Right ventricle myocardium inferior (tissue), 1 donor: ENCODE measurements around the gene CRLF3. TPM values are rescaled to one million over a fixed set of nuclear protein-coding genes. Genes with fewer than 3 reads are reported as not detected.
"Not testable (repeated sequence)": the region's sequence is repeated elsewhere in the genome, so short reads cannot be mapped to it uniquely, and the experiment has no call there.

Source experiments
- ATAC-seq: fragments of 200-7000 bp; cut with Tn5 transposase; one replicate; pipeline ENCODE4 v1.9.1; 2020; ENCODE audit warnings: mild to moderate bottlenecking, moderate library complexity
- DNase-seq: peaks from one replicate; pipeline ENCODE4 v3.0.0; 2021; ENCODE audit errors: missing footprints
- intact Hi-C: fragments of 100-400 bp; cut with DNase I; formaldehyde crosslinking; loops from one replicate; pipeline ENCODE4 v1.11.0; 2022
- long read RNA-seq: library from polyadenylated mRNA; unstranded; transcript quantifications from one replicate; pipeline ENCODE4 v2.0.0, GENCODE V29; 2021
- total RNA-seq: library from RNA; stranded (reverse); fragmentation: NEBNext Ultra II Directional; extraction: Animal tissue kit (Norgen Biotek cat#: 25700); gene quantifications from one replicate; pipeline ENCODE4 v1.2.1, GENCODE V29; 2021
- donor health status: DM: no; HTN: yes; CAD: no; lungs with severe emphysema.

The CRLF3 gene
- 6.4 TPM for total RNA-seq
- long read RNA-seq, transcript CRLF3-201 (8 exons, 2,957 nt) = major isoform, 7 of 9 reads
- long read RNA-seq, partial matches to known transcripts = 0 of 9 reads
- long read RNA-seq, other reads (novel, unspliced or antisense) = 2 of 9 reads

GRCh38 chr17:30824356-30825145 lies at the start of gene CRLF3:
Gene CRLF3 (minus strand): TSS chr17:30824692. CDS start chr17:30824651, 41 bp downstream.
- intact Hi-C loops = no loop called here
- peak; percentile 99 for ATAC-seq

GRCh38 chr17:30869005-30869404 lies 44.5 kb upstream of the CRLF3 start:
- DNase-seq (no peak), ATAC-seq (no peak)
- intact Hi-C loops = no loop called here

More at GRCh38 chr17:30824356-30825145, at the start of gene CRLF3:
- DNase-seq = peak; percentile 96

- intact Hi-C loops = no loop called here
- DNase-seq = no peak
- no peak for ATAC-seq
Observed at GRCh38 chr17:30864636-30865035, 40.1 kb upstream of the CRLF3 start.

- DNase-seq (no peak), ATAC-seq (no peak)
- intact Hi-C loops = no loop called here
Observed at GRCh38 chr17:30858556-30859250, 34.2 kb upstream of the CRLF3 start.

- intact Hi-C loops = no loop called here
- ATAC-seq (no peak), DNase-seq (no peak)
Observed at GRCh38 chr17:30854146-30854545, 29.7 kb upstream of the CRLF3 start.

- intact Hi-C loops = no loop called here
- DNase-seq (no peak), ATAC-seq (no peak)
Observed at GRCh38 chr17:30848021-30848420, 23.5 kb upstream of the CRLF3 start.

- DNase-seq (no peak), ATAC-seq (no peak)
- intact Hi-C loops = no loop called here
Observed at GRCh38 chr17:30840771-30841170, 16.3 kb upstream of the CRLF3 start.

- intact Hi-C loops = no loop called here
- DNase-seq = no peak
Observed at GRCh38 chr17:30838202-30838807, 13.8 kb upstream of the CRLF3 start.

GRCh38 chr17:30832438-30833124 lies 8.1 kb upstream of the CRLF3 start:
- intact Hi-C loops = no loop called here
- no peak for ATAC-seq
- no peak for DNase-seq

More at GRCh38 chr17:30838202-30838807, 13.8 kb upstream of the CRLF3 start:
- ATAC-seq = no peak

- ATAC-seq (peak; percentile 97), DNase-seq (peak; percentile 97)
- intact Hi-C loops = no loop called here
Observed at GRCh38 chr17:30831663-30832437, 7.4 kb upstream of the CRLF3 start, which contains the start of gene ATAD5. Gene ATAD5 (plus strand): TSS chr17:30831966. CDS start chr17:30832348, 382 bp downstream.

GRCh38 chr17:30831257-30831656 lies 6.8 kb upstream of the CRLF3 start:
- ATAC-seq = no peak
- no peak for DNase-seq
- intact Hi-C loops = no loop called here

GRCh38 chr17:30829022-30829421 lies 4.5 kb upstream of the CRLF3 start:
- ATAC-seq (no peak), DNase-seq (no peak)
- intact Hi-C loops = no loop called here

- DNase-seq (no peak), ATAC-seq (no peak)
- intact Hi-C loops = no loop called here
Observed at GRCh38 chr17:30827082-30827481, 2.6 kb upstream of the CRLF3 start.

- no peak for DNase-seq
- intact Hi-C loops = no loop called here
- ATAC-seq = peak; percentile 26
Observed at GRCh38 chr17:30824002-30824355, 513 bp downstream of the CRLF3 start.

GRCh38 chr17:30823421-30823820 lies 1.1 kb downstream of the CRLF3 start:
- DNase-seq = no peak
- intact Hi-C loops = no loop called here
- ATAC-seq = no peak

GRCh38 chr17:30822919-30823318 lies 1.6 kb downstream of the CRLF3 start:
- ATAC-seq, DNase-seq, intact Hi-C loops: not testable (repeated sequence)

GRCh38 chr17:30821871-30822723 lies 2.4 kb downstream of the CRLF3 start:
- DNase-seq (no peak), ATAC-seq (no peak)
- intact Hi-C loops = no loop called here
